ENCODE data around the gene DLX6. TPM values are rescaled to one million over a fixed set of nuclear protein-coding genes. Genes with fewer than 3 reads are reported as not detected.

The DLX6 gene
- total RNA-seq, 1 experiment from 2014 or later, result 17.9 TPM

DNA sequence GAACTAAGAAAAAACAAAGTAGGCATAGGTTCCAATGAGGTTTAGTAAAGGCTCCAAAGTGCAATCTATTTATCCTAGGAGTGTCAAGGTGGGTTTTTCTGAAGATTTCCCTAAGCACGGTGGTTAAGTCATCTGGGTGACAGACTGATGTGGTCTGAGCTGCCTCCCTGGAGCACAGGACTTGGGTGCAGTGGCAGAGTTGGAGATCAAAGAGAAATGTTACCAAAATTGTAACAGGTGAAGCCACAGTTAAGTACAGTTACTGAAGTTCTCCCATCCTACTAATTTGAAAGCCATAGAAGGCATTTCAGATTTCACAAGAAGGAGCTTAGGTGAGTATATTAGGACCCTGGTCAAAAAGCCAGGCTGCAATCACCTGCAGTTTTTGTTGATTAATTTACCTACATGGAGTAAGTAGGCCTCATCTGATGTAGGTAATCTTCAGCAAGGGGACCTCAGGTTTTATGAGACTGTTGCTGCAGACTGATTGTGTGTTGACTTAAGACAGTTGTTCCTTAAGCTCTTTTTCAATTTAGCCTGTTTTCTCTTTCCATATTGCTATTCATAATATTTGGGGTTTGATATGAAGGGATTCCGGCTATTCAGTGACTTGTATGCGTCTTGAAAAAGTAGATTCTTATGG is 3.0 kb downstream of the DLX6 start:
- Histone ChIP-seq H3K4me3 (ENCODE audit: low read depth, low read length, poor library complexity, severe bottlenecking) (peak overlapping the region; percentile 57), H3K27ac (ENCODE audit: low read depth, low read length, poor library complexity, severe bottlenecking) (no peak overlapping the region), H3K27me3 (replicated peaks; ENCODE audit: insufficient read depth, low read depth, low read length, poor library complexity) (peaks cover 26% of the 10 kb centered on the region), H3K36me3 (ENCODE audit: insufficient read depth, low read length, poor library complexity, severe bottlenecking) (peaks cover 14% of the 10 kb centered on the region), H3K9me3 (ENCODE audit: low read depth, low read length, poor library complexity, severe bottlenecking) (no peaks in the 10 kb centered on the region), H3K4me1 (ENCODE audit: insufficient read depth, low read length, poor library complexity, severe bottlenecking) (peaks cover 41% of the 10 kb centered on the region)
- TF ChIP-seq, protein P1, sequence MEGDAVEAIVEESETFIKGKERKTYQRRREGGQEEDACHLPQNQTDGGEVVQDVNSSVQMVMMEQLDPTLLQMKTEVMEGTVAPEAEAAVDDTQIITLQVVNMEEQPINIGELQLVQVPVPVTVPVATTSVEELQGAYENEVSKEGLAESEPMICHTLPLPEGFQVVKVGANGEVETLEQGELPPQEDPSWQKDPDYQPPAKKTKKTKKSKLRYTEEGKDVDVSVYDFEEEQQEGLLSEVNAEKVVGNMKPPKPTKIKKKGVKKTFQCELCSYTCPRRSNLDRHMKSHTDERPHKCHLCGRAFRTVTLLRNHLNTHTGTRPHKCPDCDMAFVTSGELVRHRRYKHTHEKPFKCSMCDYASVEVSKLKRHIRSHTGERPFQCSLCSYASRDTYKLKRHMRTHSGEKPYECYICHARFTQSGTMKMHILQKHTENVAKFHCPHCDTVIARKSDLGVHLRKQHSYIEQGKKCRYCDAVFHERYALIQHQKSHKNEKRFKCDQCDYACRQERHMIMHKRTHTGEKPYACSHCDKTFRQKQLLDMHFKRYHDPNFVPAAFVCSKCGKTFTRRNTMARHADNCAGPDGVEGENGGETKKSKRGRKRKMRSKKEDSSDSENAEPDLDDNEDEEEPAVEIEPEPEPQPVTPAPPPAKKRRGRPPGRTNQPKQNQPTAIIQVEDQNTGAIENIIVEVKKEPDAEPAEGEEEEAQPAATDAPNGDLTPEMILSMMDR (conservative IDR thresholded peaks at IDR 0.05; ENCODE audit: low read depth, low read length), result no peak
- no peak for TF ChIP-seq EZH2 (IDR thresholded peaks at IDR 0.05; ENCODE audit: borderline replicate concordance, low read depth, low read length, poor library complexity, severe bottlenecking)
- BruUV-seq (replicated peaks), result TSS peak; percentile 23
- ChIA-PET POLR2A (ENCODE audit: low non-redundant PET) (no interaction called here), CTCF (no interaction called here)
- intact Hi-C loops (cut with micrococcal nuclease; ENCODE audit: unreplicated experiment), result loop anchor here (5.0 to 10.0 kb wide), 2 partner anchors 64 to 191 kb away; no protein-coding TSS in a partner anchor
- no peak for DNase-seq (ENCODE audit: low spot score)

DNA sequence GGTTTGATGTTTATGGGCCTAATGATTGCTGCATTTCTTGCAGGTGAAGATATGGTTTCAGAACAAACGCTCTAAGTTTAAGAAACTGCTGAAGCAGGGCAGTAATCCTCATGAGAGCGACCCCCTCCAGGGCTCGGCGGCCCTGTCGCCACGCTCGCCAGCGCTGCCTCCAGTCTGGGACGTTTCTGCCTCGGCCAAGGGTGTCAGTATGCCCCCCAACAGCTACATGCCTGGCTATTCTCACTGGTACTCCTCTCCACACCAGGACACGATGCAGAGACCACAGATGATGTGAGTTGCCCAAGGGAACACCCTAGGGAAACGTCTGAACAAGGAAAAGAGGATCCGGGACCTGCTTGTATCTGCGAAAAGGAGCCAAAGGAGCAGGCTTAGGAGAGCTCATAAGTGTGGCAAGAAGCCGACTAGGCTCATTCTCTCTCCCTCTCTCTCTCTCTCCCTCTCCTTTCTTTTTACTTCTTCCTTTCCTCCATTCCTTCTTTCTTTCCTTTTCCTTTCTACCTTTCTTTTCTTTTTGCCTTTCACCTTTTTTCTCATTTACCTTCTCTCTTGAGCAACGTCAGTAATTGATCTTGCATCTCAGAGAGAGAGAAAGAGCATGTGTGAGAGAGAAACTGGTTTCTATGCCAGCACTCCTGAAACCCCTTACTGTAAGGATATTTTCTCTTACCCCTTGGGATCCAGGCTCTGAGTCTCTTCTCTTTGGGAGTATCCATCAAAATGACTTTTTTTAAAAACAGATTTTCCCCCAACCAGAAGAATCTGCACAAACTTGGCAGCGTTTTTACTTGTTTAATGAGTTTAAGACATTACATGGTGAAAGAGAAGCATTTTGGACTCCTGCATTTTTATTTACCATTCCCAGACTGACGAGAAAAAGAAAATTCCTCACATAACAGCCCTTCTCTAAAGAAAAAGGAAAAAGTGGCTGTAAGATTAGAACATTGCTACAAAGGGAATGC is 4.7 kb downstream of the DLX6 start:
- H3K27ac ChIP-seq (ENCODE audit: low read depth, low read length, poor library complexity, severe bottlenecking), result peak overlapping the region; percentile 58
- intact Hi-C loops (cut with micrococcal nuclease; ENCODE audit: unreplicated experiment), result loop anchor here (5.0 to 10.0 kb wide), 2 partner anchors 65 to 193 kb away; no protein-coding TSS in a partner anchor
- peaks cover 38% of the 10 kb centered on the region for H3K27me3 ChIP-seq (replicated peaks; ENCODE audit: insufficient read depth, low read depth, low read length, poor library complexity)
- H3K36me3 ChIP-seq (ENCODE audit: insufficient read depth, low read length, poor library complexity, severe bottlenecking), result peaks cover 14% of the 10 kb centered on the region
- DNase-seq (ENCODE audit: low spot score), result no peak
- H3K4me1 ChIP-seq (ENCODE audit: insufficient read depth, low read length, poor library complexity, severe bottlenecking), result peaks cover 48% of the 10 kb centered on the region
- POLR2A ChIA-PET (ENCODE audit: low non-redundant PET), result no interaction called here
- no peaks in the 10 kb centered on the region for H3K9me3 ChIP-seq (ENCODE audit: low read depth, low read length, poor library complexity, severe bottlenecking)
- BruUV-seq (replicated peaks), result no TSS peak
- peak overlapping the region; percentile 1 for H3K4me3 ChIP-seq (ENCODE audit: low read depth, low read length, poor library complexity, severe bottlenecking)
- CTCF ChIA-PET, result no interaction called here
- TF ChIP-seq, protein P1 (conservative IDR thresholded peaks at IDR 0.05; ENCODE audit: low read depth, low read length), result no peak

- ChIA-PET CTCF (no interaction called here), POLR2A (ENCODE audit: low non-redundant PET) (interaction anchor here (0.6 kb wide), 1 partner anchor 63 kb away, joined by 3 read pairs; no protein-coding TSS in a partner anchor)
- no peaks in the 10 kb centered on the region for H3K9me3 ChIP-seq (ENCODE audit: low read depth, low read length, poor library complexity, severe bottlenecking)
- peak overlapping the region; percentile 23 for H3K4me3 ChIP-seq (ENCODE audit: low read depth, low read length, poor library complexity, severe bottlenecking)
- peak overlapping the region; percentile 54 for H3K27ac ChIP-seq (ENCODE audit: low read depth, low read length, poor library complexity, severe bottlenecking)
- intact Hi-C loops (cut with micrococcal nuclease; ENCODE audit: unreplicated experiment), result no loop called here
- peak; percentile 24 for TF ChIP-seq EZH2 (IDR thresholded peaks at IDR 0.05; ENCODE audit: borderline replicate concordance, low read depth, low read length, poor library complexity, severe bottlenecking)
- TF ChIP-seq, protein P1 (conservative IDR thresholded peaks at IDR 0.05; ENCODE audit: low read depth, low read length), result no peak
- H3K4me1 ChIP-seq (ENCODE audit: insufficient read depth, low read length, poor library complexity, severe bottlenecking), result peaks cover 58% of the 10 kb centered on the region
- peaks cover 49% of the 10 kb centered on the region for H3K27me3 ChIP-seq (replicated peaks; ENCODE audit: insufficient read depth, low read depth, low read length, poor library complexity)
- no TSS peak for BruUV-seq (replicated peaks)
- H3K36me3 ChIP-seq (ENCODE audit: insufficient read depth, low read length, poor library complexity, severe bottlenecking), result peaks cover 14% of the 10 kb centered on the region
- no peak for DNase-seq (ENCODE audit: low spot score)
Observed at GRCh38 chr7:97011104-97011503, 5.8 kb downstream of the DLX6 start.
